Stimulated activated CD8-positive, alpha-beta memory T cell treated with anti-CD3 and anti-CD28 coated beads, Interleukin-4, amount 100 ng/mL, for 4 hours (primary cell): ENCODE data around the gene RAP1GAP2.
"Not testable (repeated sequence)": the region's sequence is repeated elsewhere in the genome, so short reads cannot be mapped to it uniquely, and the experiment has no call there.

Experiments used
- DNase-seq, 2 donors: peaks; one replicate each; pipeline ENCODE4 v3.0.0-alpha.2; 2020; ENCODE audit warnings: low read depth in 2 of 2, low spot score in 1 of 2

The RAP1GAP2 gene

GRCh38 chr17:2814049-2814448 is 17.8 kb downstream of the RAP1GAP2 start:
- DNase-seq = no peak

DNA sequence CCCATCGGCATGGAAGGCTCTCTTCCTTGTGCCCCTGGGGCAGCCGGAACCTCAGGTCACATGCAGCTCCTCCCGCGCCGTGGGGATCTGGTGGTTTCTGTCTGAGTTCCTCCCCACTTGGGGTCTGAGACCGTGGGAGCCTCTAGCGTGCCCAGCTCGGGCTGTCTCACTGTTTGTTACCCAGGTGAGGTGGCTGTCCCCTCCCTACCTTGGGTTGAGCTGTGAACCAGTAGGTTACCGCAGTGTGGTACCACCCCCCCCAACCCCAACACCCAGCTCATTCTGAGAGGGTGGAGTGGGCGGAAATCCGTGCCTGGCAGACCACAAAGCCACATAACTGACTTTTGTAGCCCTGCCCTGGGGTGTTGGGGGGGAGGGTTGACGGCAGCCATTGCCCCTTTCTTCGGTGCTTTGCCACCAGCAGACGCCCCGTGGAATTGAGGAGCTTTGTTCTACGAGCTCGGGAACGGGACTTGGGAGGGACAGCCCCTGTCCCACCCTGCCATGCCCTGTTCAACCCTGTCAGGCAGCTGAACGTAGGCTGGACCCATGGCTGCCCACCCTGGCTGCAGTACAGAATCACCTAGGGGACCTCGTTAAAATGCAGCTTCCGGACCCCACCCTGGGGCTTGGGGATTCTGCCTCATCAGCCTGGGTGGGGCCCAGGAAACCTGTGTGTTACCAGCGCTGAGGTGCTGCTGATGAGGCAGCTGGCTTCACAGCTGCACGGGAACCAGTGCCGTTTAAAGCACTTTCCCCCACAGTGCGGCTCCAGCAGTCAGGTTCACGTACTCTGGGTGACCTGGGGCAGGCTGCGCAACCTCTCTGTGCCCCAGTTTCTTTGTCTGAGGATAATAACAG is 18.5 kb downstream of the RAP1GAP2 start:
- DNase-seq = peak; percentile 86 to 90

GRCh38 chr17:2815781-2816185 is 19.5 kb downstream of the RAP1GAP2 start:
- DNase-seq = no peak

- DNase-seq = no peak
Observed at GRCh38 chr17:2816688-2817087, 20.4 kb downstream of the RAP1GAP2 start.

GRCh38 chr17:2819294-2819693 is 23.1 kb downstream of the RAP1GAP2 start:
- not testable (repeated sequence) for DNase-seq

GRCh38 chr17:2819921-2820501 is 23.8 kb downstream of the RAP1GAP2 start:
- DNase-seq = no peak

GRCh38 chr17:2821868-2822267 is 25.6 kb downstream of the RAP1GAP2 start:
- no peak for DNase-seq

- no peak for DNase-seq
Observed at GRCh38 chr17:2822358-2822757, 26.1 kb downstream of the RAP1GAP2 start.

GRCh38 chr17:2825253-2825970 is 29.2 kb downstream of the RAP1GAP2 start:
- no peak for DNase-seq

DNA sequence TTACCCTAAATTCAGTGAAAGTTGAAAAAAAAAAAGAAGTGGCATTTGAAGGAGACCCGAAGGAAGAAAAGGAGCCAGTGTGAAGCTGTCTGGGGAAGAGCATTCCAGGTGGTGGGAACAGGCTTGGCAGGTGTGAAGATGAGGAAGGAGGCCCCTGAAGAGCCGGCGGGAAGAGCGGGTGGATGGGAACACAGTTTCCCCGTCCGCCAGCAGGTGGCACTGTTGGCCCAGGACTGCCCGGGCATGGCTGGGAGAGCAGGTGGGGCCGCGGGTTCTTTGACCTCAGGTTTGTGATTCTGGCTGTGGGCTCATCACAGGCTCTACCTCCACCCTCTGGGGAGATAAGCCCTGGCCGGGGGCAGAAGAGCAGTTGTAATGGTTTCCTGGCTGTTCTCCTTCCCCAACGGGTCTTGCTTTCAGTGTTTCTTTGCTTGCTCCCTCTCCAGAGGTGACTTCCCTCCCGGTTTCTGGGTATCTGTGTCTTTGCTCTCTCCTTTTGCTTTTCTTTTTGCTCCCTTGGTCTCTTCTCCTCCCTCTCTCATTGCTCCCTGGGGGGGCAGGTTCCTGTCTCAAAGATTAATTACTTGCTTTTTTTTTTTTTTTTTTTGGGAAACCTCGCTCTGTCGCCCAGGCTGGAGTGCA is 32.3 kb downstream of the RAP1GAP2 start:
- DNase-seq = peak; percentile 24 to 68

DNA sequence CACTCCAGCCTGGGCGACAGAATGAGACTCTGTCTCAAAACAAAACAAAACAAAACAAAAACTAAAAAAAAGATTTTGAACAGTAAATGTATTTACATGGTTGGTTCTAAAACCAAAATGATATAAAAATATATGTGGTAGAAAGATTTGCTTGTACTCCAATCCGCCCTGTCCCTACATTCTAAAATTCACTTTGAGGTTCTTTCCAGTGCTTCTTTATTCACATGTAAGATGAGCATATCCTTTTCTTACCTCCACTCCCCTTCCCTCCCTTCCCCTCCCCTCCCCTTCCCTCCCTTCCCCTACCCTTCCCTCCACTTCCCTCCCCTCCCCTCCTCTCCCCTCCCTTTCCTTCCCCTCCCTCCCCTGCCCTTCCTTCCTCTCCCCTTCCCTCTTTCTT is 34.4 kb downstream of the RAP1GAP2 start:
- no peak for DNase-seq

- no peak for DNase-seq
Observed at GRCh38 chr17:2835780-2836179, 39.5 kb downstream of the RAP1GAP2 start.

- DNase-seq = peak in 1 of 2 donors; percentile 13
Observed at GRCh38 chr17:2837147-2837561, 40.9 kb downstream of the RAP1GAP2 start.

DNA sequence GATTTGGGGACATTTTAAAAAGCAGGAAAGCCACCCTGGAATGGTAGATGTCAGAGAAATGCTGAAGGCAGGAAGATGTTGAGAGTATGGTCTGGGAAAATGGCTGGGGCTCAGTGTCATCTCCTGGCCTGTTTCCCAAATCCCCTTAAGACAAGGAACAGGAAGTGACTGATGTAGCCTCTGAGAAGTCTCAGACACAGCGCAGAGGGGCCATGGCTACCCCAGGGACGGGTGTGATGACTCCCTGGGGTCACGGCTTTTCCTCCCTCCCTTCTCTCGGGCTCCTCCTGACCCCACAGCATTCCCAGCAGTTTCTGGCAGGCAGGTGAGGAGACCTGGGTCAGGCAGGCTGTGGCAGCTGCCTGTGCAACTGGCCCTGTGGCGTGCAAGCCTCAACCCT is 45.4 kb downstream of the RAP1GAP2 start:
- no peak for DNase-seq

DNA sequence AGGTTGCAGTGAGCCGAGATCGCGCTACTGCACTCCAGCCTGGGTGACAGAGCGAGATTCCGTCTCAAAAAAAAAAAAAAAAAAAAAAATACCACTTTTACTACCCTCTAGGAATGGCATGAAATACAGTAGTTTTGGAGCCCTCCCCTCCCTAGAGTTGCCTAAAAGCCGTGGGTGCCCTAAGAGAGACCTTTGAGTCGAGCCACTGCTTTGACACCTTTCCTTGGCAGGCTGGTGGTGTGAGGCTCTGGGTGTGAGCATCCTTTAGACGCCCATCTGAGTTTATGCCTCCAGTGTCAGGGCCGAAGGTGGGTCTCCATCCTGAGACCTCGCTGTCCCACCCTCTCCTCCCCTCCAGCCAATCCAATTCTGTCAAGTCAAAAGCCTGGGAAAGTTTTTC is 46.2 kb downstream of the RAP1GAP2 start:
- DNase-seq = no peak

- DNase-seq = no peak
Observed at GRCh38 chr17:2844416-2844815, 48.2 kb downstream of the RAP1GAP2 start.

- DNase-seq = no peak
Observed at GRCh38 chr17:2847381-2848333, 51.4 kb downstream of the RAP1GAP2 start.

DNA sequence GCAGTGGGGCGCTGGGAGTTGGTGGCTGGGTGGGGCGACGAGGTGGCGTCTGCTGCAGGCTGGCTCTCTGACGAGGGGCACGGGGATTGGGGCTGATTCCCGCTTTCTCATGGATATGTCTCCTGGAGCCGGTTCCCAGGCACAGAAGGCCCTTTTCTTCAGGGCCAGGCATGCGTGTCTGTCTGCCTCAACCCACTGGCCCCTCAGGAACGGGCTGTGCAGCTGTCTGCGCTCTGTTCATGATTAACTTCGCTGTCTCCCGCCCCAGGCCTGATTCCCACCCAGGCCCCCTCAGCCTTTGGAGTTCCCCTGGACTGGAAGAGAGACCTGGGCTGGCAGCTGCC is 53.1 kb downstream of the RAP1GAP2 start:
- DNase-seq = no peak

DNA sequence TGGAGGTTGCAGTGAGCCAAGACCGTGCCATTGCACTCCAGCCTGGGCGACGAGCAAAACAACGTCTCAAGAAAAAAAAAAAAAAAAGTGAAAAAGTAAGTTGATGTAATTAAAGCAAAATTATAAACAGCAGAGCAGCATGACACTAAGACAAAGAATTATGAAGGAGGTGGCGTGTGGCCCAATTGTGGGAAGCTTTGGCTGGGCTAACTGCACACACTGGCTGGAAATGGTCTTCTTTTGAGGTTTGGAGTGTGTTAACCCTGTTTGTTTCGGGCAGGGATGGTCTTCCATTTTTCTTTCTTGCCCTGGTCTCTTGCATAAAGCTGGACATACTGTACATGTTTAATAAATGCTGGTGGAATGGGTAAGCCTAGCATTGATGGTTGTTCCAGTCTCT is 54.8 kb downstream of the RAP1GAP2 start:
- no peak for DNase-seq

- DNase-seq = no peak
Observed at GRCh38 chr17:2851615-2852014, 55.4 kb downstream of the RAP1GAP2 start.

GRCh38 chr17:2852221-2852620 is 56.0 kb downstream of the RAP1GAP2 start:
- DNase-seq = no peak
